GM21528 (cell line): ENCODE results near the gene NDOR1.
A peak's percentile ranks its signal among the peaks of the same experiment; 100 is the strongest.

ENCODE experiments used
- ATAC-seq: cut with Tn5 transposase; IDR thresholded peaks from one replicate; pipeline ENCODE4 v1.9.1; 2021; ENCODE audit warnings: mild to moderate bottlenecking, moderate library complexity; ENCODE audit not compliant: unreplicated experiment, low FRiP score

Gene NDOR1

DNA sequence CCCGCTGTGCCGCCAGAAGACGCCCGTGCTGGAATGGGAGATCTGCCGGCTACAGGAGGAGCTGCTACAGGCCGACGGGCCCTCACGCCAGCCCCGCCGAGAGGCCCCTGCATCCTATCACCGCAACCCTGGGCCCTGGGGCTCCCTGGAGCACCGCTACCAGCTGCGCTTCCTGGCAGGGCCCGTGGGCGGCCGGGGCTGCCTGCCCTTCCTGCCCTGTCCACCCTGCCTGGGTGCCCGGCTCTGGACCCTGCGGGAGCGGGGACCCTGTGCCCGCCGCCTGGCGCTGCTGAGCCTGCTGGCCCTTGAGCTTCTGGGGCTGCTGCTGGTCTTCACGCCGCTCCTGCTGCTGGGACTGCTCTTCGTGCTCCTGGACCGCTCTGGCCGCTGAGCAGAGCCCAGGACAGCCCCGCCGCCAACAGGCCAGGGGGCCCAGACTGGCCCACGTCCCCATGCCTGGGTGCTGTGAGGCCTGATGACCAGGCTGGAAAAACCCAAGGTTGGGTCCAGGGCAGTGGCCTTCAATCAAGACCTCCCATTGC, 12.8 kb downstream of the NDOR1 start:
- ATAC-seq = no peak

DNA sequence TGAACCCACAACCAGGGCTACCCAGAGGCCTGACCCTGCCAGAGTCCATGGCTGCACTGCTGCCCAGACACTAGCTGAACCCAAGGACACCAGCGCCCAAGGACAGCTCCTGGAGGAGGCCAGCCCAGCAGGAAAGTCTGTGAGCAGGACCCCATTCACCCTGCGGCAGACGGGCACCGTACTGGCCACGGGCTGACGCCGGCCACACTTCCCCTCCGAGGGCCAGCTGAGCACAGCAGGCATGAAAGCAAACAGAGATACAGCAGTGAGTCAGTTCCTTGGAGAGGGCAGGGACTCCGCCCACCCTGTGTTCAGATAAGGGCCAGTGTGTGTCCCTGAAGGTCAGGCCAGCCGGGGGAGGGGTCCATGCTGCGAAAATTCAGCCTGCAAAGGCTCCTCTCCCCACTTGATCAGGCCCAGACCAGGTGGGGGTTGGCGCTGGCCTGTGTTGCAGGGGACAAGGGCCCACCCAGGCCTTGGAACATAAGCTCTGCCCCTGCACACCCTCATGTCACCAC, 13.3 kb downstream of the NDOR1 start:
- no peak for ATAC-seq

DNA sequence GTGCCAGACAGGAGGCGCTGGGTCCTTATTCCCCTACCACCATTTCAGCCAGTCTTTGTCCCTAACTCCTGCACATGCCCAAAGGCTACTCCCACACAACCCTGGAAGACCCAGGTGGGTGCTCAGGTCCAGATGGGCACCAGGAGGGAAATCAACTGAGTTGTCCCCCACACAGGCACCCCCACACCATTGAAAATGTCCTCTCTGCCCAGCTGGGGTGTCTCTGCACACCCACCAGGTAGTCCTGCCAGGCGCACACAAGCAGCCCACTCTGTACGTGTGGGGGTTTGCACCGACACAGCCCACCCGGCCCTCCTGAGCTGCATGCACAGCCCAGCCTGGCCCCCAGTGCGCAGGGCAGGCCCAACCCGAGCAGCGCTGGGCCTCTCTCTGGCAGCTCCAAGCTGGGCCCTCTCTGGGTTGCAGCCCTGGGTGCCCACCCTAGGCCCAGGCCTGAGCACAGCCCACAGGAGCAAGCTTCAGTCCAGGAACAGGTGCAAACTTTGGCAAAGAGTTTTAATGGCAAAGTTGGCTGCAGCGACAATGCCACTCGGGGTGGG, 14.3 kb downstream of the NDOR1 start:
- no peak for ATAC-seq

DNA sequence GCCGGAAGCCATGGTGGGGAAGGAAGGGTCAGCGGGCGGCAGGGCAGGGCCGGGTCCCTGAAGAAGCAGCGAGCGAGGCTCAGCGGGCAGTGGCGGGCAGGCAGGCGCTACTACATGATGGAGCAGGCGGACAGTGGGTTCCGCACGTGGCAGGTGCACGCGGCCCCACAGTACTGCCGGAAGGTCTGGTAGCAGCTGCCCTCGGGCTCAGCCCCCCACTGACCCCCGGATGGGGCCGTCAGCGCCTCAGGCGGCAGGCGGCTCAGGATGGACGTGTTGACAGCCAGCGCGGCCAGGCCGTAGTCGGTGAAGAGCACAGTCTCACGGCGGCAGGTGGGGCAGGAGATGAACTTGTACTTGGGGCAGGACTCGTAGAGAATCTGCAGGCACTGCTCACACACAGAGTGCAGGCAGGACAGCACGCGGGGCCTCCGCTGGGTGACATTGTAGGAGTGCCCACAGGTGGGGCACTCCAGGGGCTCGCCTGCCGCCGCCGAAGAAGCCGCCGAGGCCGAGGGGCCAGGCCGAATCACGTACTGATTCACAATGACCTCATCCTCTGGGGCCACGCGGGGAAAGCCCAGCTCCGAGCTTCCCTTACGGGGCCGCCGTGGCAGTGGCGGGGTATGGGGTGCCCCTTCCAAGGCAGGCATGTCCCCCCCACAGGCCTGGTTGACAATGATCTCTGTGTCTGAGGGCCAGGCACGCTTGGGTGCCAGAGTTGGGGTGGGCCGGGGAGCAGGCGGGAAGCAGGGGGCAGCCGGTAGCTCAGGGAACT, 15.0 kb downstream of the NDOR1 start:
- no peak for ATAC-seq

DNA sequence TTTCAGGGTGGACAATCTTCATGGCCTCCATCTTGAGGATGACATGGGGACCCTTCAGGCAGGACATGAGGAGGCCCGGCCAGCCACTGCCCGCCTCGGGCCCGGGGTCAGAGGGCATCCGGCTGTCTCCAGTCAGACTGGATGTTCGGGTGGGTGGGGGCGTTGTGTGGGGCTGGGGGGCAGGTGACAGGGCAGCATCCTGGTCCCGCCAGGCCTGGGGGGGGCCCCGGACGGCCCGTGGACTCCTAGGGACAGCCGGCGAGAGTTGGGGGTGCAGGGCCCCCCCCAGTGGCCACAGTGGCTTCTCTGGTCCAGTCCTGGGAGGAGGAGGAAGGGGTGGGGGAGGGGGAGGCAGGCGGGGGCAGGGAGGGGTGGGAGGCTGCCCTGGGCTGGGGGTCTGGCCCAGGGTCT, 15.6 kb downstream of the NDOR1 start:
- ATAC-seq = no peak

DNA sequence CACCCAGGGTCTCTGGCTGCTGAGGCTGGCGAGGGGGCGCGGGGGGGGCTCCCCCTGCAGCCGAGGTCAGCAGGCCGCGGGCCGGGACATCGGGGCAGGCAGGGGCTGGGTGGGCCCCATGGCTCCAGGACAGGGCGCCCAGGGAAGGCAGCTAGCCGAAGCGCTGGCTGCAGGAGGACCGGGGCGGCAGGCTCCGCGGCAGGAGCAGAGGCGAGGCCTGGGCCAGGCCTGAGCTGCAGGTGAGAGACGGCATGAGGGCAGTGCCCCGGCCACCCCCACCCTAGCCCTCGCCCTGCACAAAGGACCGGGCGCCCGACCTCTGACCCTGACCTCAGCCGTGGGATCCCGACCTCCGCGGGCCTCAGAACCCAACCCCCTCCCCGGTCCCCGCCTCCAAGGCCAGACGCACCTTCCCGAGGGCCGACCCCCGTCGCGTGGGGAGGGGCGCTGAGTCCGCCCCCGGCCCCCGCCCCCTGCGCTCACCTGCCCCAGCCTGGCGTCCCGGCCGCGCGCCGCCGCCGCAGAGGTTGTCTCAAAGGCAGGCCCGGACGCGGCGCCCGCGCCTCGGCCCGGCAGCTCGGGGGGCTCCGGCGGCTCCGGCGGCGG, 16.1 kb downstream of the NDOR1 start:
- no peak for ATAC-seq

DNA sequence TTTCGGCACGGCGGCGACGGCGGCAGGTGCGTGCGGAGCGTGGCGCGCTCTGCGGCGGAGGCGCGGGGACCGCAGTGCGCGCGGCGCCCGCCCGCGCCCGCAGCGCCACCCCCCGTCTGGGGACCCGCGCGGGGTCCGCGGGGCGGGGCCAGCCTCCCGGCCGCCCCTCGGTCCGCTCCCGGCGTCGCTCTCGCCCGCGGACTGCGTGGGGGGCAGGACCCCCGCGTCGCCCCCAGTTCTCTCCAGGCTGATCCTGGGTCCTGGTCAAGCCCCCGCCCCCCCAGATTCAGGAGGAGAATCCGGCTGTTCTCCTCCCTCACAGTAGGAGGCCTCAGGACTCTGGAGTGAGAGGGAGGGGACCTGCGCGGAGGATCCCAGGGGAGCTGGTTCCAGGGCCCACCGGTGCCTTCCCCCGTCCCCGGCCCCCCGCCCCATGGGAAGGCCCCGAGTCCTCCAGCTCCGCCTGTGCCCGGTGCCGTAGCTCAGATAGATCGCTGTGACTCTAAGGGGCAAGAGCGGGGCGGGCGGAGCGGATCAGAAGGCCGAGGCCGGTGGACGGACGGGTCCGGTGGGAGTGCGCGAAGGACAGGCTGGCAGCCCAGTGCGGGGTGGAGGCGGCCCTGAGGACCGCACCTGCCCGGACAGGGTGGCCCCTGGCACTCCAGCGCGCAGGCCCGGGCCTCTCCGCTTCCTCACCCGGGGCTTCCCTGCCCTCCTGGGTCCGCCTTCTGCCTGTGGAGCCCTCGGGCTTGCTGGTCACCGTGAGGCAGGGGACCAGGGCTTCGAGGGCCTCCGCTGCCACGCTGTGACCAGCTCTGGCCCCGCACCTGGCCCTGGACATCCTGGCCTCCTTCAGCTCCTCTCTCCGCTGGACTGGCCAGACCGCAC, 16.9 kb downstream of the NDOR1 start, which contains the start of gene RNF208:
Gene RNF208 (minus strand): TSS at position 51 of the 888 bp plus-strand sequence. CDS start 1,028 bp downstream, outside the sequence.
- peak; percentile 3 for ATAC-seq

DNA sequence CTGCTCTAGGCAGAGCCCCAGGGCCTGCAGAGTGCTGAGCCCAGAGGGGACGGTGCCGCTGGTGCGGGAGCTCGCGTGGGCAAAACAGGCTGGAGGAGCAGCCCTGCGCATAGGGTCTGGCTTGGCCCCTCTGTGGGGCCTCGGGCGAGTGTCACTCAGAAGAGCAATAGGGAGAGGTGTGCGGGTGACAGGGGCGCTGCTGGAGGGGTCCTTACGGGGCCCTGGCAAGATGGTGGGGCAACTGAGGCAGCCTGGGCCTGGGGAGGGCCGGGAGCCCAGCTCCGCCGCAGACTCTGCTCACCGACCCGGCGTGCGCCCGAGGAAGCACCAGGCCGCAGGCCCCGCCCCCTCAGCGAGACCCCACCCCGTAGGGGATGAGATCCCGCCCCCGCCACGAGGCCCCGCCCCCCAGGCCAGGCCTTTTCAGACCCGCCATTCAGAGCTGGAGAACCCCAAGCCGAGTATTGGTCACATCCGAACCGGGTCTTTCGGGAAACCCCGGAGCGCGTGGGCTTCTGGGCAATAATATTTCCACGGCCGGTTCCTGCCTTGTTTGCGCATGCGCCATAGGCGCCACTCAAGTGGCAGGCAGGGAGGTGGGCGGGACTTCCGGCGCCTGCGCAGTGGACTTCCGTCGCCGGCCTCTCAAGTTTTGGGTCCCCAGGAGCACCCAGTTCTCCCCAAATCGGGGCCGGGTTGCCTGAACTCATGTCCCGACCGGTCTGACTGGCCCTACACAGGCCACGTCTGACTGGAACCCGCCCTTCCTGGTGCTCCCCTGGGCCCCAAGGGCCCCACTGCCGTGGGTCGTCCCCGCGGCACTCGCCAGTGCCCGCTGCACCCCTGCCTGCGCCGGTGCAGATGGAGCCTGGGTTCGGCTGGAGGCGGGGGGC, 17.8 kb downstream of the NDOR1 start:
- peak; percentile 63 for ATAC-seq

DNA sequence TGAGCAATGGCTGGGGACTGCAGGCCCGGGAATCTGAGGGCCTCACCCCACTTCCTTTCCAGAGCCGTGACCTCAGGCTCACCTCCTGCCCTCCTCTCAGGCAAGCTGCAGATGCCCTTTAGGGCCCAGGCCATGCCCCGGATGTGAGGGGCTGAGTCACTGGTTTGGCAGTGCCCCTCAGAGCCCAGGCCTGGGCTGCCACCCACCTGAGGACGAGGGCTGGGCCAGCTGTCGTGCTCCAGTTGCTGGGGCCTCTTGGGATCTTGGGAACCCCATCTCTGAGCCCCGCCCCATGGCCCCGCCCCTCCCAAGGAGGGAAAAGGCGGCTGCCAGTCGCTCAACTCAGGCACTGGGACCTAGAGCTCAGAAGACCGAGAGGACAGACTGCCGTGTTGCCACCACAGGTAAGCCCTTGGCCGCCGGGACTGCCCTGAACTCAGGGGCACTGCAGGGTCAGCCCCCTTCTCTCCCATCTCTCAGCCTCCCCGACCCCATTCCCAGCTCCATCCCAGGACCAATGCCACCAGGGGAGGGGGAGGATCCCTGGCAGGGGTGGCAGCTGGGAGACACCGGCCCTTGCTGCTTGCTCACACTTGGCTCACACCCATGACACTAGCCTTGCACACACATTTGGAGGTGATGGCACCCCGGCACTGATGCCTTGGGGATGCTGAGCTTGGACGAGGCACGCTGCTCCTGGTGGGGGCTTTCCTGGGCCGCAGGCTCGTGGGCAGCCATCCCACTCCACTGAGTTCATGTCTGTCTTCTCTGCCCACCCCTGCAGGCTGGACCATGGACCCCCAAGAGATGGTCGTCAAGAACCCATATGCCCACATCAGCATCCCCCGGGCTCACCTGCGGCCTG, 19.6 kb downstream of the NDOR1 start, which contains the start of gene CYSRT1:
Gene CYSRT1 (plus strand): TSS at position 345 of the 865 bp plus-strand sequence. CDS start 448 bp downstream, at position 793.
- no peak for ATAC-seq

DNA sequence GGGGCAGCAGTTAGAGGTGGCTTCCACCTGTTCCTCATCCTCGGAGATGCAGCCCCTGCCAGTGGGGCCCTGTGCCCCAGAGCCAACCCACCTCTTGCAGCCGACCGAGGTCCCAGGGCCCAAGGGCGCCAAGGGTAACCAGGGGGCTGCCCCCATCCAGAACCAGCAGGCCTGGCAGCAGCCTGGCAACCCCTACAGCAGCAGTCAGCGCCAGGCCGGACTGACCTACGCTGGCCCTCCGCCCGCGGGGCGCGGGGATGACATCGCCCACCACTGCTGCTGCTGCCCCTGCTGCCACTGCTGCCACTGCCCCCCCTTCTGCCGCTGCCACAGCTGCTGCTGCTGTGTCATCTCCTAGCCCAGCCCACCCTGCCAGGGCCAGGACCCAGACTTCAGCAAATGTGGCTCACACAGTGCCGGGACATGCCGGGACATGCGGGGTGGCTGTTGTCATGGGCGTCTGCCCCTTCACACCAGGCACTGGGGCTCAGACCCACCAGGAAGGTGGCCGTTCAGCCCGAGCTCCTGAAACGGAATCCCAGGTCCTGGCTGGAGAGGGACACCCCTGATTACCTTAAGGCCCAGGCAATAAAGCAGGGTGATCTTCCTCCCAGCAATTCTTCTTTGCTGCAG, 20.3 kb downstream of the NDOR1 start:
- ATAC-seq = no peak

DNA sequence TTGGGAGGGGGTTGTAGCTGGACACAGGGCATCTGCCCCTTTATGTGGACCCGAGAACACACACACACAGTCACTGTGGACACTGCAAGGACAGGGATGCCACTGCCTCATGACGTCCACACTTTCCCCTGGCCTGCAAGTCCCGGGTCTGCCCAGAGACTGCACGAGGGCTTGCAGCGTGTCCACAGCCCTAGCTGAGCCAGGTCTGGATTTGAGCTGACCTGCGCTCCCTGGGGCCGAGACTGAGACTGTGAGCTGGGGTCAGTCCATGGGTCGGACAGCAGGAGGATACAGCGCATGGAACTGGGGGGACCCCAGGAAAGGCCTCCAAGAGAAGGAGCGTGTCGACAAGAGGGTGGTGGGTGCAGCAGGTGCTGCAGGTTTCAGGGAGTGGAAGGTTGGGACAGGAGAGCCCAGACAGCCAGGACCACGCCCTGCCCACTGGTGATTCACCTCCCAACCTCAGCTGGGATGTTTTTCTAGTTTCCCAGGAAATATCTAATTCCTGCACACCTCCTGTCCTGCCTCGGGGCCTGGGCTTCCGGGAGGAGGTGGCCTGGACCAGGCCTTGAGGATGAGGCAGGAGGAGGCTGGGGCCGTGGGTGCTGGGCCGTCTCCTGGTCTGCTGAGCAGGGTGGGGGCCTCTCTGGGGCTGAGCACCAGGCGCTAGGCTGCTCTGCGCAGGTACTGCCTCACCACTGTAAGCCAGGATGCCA, 21.0 kb downstream of the NDOR1 start:
- ATAC-seq = no peak

DNA sequence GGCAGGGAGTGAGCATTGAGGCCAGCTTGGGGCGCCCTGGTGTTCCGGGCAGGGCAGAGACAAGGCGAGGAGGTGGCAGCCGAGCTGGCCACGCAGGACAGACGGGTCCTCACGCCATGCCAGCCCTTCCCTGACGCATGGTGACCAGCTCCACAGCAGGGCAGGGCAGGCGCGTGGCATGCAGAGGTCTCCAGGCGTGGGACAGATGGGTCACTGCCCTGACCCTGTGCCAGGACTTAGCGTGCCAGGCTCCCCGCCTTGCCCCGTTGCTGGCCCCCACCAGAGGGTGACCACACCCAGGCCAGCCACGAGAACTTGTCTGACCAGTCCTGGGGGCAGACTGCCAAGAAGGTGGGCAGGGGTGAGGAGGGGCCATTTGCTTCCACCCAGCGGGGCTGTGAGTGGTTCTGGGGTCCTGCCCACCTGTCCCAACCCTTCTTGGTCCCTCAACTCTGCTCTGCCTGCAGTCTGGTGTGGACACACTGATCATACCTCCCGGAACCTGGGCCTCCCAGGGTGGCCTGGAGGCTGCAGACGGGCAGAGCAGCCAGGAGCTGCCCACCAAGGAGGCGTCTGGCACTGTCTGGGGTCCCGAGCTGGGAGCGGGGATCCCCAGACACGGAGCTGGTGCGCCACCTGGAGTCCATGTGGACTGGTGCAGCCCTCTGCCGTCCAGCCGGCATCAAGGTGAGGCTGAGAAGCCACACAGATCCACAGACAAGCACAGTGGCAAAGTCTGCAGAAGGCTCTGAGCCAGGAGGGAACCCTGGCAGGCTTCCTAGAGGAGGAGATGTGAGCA, 21.8 kb downstream of the NDOR1 start, which contains the start of gene RNF224:
Gene RNF224 (plus strand): TSS at position 449 of the 799 bp plus-strand sequence. CDS start 834 bp downstream, outside the sequence.
- ATAC-seq = no peak

DNA sequence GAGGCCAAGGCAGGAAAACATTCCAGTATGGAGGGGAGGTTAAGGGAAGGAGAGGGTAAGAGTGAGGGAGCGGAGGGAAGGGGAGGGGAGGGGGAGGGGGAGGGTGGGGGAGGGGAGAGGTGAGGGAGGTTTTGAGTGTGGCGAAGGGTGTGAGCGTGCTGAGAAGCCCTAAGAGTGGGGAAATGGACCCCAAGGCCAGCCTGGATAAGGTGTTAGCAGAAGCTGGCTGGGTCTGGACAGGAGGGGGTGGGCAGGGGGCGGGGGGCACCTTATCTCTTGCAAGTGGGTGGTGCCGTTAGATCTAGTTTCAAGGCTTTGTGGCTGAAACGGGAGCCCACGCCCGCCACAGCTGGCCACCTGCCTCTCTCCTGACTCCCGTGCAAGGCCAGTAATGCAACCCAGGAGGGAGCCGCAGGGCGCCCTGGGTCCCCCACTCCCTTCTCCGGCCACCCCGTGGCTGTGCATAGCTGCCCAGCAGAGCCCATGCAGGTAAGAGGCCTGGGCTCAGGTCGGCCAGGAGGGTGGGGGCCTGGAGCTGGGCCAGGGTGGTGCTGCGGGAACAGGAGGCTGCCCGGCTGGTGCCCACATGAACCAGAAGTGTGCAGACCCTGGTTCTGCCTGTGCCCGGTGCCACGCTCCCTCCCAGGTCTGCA, 22.5 kb downstream of the NDOR1 start:
- no peak for ATAC-seq

DNA sequence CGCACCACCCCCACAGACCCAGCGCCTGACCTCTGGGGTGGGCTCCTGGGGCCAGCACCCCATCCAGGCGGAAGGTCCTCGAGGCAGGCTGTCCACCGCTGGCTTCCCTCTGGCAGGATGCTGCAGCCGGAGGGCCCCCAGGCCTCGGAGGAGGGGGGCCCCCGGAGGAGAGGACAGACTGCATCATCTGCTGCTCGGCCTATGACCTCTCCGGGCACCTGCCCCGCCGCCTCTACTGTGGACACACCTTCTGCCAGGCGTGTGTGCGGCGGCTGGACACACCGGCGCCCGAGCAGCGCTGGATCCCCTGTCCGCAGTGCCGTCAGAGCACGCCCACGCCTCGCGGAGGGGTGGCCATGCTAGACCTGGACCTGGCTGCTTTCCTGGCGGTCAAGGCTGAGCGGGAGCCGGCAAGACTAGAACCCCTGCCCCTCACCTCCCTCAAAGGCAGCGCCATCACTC, 23.0 kb downstream of the NDOR1 start:
- ATAC-seq = no peak
